GM12873 (cell line): ENCODE results near the gene FBRS.

Experiments used
- TF ChIP-seq, protein P1 (sequence below): IDR thresholded peaks from 2 replicates; pipeline ENCODE4 v1.5.1; 2012; ENCODE audit warnings: low read depth, mild to moderate bottlenecking, moderate library complexity, low read length, control low read depth; ENCODE audit not compliant: insufficient read depth; ENCODE audit errors: missing control alignments

Gene FBRS

DNA sequence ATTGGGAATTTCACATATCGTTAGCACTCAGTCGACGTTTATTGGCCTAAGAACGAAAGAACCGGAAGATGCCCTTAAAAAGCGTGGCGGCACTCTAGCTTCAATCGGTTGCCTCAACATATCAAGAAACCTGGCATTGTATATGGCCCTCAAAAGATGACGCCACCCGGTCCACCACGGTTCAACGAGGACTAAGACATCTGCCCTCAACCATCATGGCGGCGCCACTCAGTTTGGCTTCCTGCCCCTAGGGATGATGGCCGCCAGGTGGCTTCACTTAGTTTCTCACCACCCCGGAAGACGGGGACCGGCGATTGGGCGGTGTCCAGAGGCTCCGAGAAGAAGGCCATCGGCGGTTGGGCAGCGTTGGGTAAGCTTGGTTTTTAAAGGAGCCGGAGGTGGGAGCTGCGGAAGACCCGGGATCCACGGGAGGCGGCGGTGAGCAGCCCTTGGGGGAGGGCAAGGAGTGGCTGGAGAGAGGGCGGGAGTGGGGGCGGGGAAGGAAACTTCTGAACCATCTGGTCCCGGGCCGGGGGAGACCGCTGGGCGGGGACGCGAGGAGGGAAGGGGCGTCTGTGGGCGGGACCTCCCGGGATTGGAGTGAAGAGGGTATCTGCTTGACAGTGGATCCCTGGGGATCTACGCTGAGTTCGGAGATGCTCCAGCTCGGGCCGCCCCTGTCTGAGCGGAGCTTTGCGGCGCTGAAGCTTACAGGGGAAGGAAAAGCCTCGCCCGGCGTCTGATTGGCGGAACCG, 7.7 kb upstream of the FBRS start, which contains the start of gene PRR14:
Gene PRR14, plus strand, starts transcription at position 592 of the 755 bp plus-strand sequence. CDS start 686 bp downstream, outside the sequence.
- TF ChIP-seq, protein P1, sequence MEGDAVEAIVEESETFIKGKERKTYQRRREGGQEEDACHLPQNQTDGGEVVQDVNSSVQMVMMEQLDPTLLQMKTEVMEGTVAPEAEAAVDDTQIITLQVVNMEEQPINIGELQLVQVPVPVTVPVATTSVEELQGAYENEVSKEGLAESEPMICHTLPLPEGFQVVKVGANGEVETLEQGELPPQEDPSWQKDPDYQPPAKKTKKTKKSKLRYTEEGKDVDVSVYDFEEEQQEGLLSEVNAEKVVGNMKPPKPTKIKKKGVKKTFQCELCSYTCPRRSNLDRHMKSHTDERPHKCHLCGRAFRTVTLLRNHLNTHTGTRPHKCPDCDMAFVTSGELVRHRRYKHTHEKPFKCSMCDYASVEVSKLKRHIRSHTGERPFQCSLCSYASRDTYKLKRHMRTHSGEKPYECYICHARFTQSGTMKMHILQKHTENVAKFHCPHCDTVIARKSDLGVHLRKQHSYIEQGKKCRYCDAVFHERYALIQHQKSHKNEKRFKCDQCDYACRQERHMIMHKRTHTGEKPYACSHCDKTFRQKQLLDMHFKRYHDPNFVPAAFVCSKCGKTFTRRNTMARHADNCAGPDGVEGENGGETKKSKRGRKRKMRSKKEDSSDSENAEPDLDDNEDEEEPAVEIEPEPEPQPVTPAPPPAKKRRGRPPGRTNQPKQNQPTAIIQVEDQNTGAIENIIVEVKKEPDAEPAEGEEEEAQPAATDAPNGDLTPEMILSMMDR, result no peak

DNA sequence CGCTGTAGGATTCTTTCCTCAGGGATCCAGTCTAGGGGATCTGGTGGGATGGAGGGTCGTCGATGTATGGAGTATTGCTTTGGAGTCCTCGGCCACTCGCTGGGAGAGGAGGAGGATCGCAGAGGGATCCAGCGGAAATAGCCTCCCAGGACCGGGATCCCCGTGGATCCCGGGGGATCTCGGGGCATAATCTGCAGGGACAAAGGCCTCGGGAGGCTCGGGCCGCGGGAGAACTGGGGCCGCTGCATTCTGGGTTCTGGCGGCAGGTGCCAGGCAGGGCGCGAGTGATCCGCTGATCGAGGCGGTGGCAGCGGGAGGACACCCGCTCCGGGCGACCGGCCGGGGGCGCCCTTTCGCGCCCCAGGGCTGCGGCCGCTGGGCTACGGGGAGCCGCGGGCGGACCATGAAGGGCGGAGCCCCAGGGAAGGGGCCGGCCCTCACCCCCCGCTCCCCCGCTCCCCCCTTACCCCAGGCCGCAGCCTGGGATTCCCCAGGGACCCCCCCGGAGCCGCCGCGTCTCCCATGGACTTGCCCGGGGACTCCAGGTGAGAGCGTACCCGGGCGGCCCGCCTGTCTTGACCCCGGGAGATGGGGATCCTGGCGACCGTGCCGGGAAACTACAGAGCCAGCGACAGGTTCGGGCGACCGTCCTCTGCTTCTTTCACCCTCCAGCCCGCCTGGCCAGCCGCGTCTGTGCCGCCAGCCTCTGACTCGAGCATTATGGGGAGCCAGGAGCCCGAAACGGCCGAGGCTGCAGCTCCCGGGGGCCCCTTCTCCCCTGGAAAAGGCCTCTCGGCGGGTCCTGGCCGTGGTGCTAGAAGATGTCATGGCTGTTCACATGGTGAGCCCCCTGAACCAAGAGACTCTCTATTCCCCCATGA, 6.9 kb upstream of the FBRS start:
- TF ChIP-seq, protein P1, result peak; percentile 80

DNA sequence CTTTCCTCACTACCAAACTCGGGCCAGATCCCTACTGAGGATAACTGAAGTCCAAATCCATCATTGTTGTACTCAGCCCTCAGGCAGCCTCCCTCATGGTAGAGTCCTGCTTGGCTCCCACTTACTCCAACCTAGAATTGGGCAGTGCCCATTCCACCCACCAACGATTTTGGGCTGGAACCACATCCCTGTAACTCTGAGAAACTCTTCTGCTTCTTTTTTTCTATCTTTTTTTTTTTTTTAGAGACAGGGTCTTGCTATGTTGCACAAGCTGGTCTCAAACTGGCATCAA, 6.3 kb upstream of the FBRS start:
- TF ChIP-seq, protein P1, result no peak

DNA sequence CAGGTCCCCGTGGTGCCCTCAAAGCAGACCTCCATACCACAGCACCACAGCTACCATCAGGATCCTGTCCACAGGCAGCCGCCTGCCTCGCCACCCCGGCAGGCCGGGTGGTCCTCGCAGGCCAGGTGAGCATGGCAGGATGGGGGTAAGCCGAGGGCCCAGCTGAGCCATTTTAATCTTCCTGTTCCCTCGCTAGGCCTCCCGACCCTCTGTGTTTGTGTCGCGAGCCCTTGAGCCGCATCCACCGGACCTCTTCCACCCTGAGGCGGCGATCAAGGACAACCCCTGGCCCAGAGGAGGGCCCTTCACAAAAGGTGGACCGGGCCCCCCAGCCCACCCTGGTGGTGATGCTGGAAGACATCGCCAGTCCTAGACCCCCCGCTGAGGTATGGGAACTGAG, 5.5 kb upstream of the FBRS start:
- TF ChIP-seq, protein P1, result no peak

DNA sequence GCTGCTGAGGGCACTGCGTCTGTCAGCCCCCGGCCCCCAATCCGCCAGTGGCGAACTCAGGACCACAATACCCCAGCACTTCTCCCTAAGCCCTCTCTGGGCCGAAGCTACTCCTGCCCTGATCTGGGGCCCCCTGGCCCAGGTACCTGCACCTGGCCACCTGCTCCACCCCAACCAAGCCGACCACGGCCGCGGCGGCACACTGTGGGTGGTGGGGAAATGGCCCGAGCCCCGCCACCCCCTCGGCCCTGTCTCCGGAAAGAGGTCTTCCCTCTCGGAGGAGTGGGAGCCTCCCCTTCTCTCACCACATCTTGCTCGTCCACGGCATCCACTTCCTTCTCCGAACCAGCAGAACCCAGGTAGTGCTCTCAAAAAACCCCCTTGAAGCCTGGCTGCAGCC, 3.4 kb upstream of the FBRS start:
- TF ChIP-seq, protein P1, result no peak

DNA sequence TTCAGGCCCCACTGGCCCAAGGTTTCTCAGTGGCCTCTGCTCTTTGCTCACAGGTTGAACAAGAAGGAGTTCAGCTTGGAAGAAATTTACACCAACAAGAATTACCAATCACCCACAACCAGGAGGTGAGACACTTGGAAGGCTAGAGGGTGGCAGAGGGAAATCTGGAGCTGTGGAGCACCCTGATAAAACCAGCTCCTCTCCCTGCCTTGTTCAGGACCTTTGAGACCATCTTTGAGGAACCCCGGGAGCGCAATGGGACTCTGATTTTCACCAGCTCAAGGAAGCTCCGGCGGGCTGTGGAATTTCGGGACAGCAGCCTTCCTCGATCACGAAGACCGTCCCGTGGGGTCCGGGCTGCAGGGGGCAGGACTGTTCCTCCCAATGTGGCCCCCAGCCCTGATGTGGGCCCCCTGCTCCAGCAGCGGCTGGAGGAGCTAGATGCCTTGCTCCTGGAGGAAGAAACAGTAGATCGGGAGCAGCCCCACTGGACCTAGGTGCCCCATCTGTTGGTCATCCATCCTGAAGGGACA, 2.4 kb upstream of the FBRS start:
- TF ChIP-seq, protein P1, result no peak

DNA sequence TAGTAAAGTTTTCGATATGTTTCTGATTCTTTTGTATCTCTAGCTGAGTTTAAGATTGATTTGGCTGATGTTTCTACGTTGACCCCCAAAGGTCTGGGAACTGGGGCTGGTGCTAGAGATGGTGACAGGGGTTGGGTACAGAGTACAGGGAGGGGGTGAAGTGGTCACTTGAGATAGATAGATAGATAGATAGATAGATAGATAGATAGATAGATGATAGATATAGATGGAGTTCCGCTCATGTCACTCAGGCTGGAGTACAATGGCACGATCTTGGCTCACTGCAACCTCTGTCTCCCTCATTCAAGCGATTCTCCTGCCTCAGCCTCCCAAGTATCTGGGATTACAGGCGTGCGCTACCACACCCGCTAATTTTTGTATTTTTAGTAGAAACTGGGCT, 1.8 kb upstream of the FBRS start:
- TF ChIP-seq, protein P1, result no peak
